HepG2 (cell line): ENCODE results near the gene PNKD. TPM values are rescaled to one million over a fixed set of nuclear protein-coding genes. Genes with fewer than 3 reads are reported as not detected.

Experiments used
- ARNT2 ChIP-seq: sonication (generic); formaldehyde crosslinking; IDR thresholded peaks from 2 replicates; pipeline ENCODE4 v1.8.0; 2022; ENCODE audit warnings: mild to moderate bottlenecking, low read depth, missing genetic modification reagents, moderate library complexity
- ATAD3A ChIP-seq: sonication (generic); formaldehyde crosslinking; IDR thresholded peaks from 2 replicates; pipeline ENCODE4 v1.4.0; 2020; ENCODE audit warnings: missing genetic modification reagents
- CEBPB ChIP-seq: IDR thresholded peaks from 2 replicates; pipeline ENCODE4 v1.6.1; 2011; ENCODE audit warnings: low read depth, low read length, improper control_type of control experiment, borderline replicate concordance
- CHCHD3 ChIP-seq: sonication (generic); formaldehyde crosslinking; IDR thresholded peaks from 2 replicates; pipeline ENCODE4 v1.8.0; 2022; ENCODE audit warnings: mild to moderate bottlenecking, missing genetic modification reagents, moderate library complexity
- CHD2 ChIP-seq: IDR thresholded peaks from 2 replicates; pipeline ENCODE4 v1.6.1; 2011; ENCODE audit warnings: low read depth, low read length, improper control_type of control experiment
- FOXA1 ChIP-seq, 2 experiments: fragments of 450-650 bp in 1 of 2; sonication (generic) in 1 of 2; formaldehyde crosslinking in 1 of 2; IDR thresholded peaks; 2 replicates each; pipeline versions ENCODE4 v1.4.0 to v1.6.1; 2016 to 2020; ENCODE audit warnings: missing genetic modification reagents in 1 of 2
- FOXJ3 ChIP-seq: sonication (generic); formaldehyde crosslinking; IDR thresholded peaks from 2 replicates; pipeline ENCODE4 v1.4.0; 2020; ENCODE audit warnings: missing genetic modification reagents, mild to moderate bottlenecking, borderline replicate concordance
- FOXM1 ChIP-seq: sonication (generic); formaldehyde crosslinking; IDR thresholded peaks from 2 replicates; pipeline ENCODE4 v1.5.0; 2020; ENCODE audit warnings: missing genetic modification reagents
- GZF1 ChIP-seq: sonication (generic); formaldehyde crosslinking; IDR thresholded peaks from 2 replicates; pipeline ENCODE4 v1.5.1; 2020; ENCODE audit warnings: mild to moderate bottlenecking, missing genetic modification reagents
- HDAC6 ChIP-seq: fragments of 200-600 bp; sonication (generic); IDR thresholded peaks from 2 replicates; pipeline ENCODE4 v1.7.0; 2017; ENCODE audit warnings: mild to moderate bottlenecking, antibody characterized with exemption, low read length, low read depth
- IRX3 ChIP-seq: sonication (generic); formaldehyde crosslinking; IDR thresholded peaks from 2 replicates; pipeline ENCODE4 v1.8.1; 2023; ENCODE audit warnings: mild to moderate bottlenecking, low read depth, missing genetic modification reagents, borderline replicate concordance
- KAT2B ChIP-seq: fragments of 150-350 bp; IDR thresholded peaks from 2 replicates; pipeline ENCODE4 v1.6.1; 2014; ENCODE audit warnings: low read depth, low read length, borderline replicate concordance
- KLF6 ChIP-seq: IDR thresholded peaks from 2 replicates; pipeline ENCODE4 v1.8.0; 2016; ENCODE audit warnings: missing biosample characterization, missing genetic modification reagents
- NR2F1 ChIP-seq, 2 experiments: fragments of 450-650 bp in 1 of 2; formaldehyde crosslinking in 1 of 2; IDR thresholded peaks; 2 replicates each; pipeline versions ENCODE4 v1.5.0 to v1.6.1; 2016 to 2020; ENCODE audit warnings: mild to moderate bottlenecking in 1 of 2, missing compliant biosample characterization in 1 of 2, missing genetic modification reagents in 1 of 2, moderate library complexity in 1 of 2
- RBFOX2 ChIP-seq: fragments of 200-400 bp; formaldehyde crosslinking; IDR thresholded peaks from 2 replicates; pipeline ENCODE4 v1.6.1; 2017; ENCODE audit warnings: low read depth, mild to moderate bottlenecking, low read length
- SMARCC2 ChIP-seq: fragments of 450-650 bp; IDR thresholded peaks from 2 replicates; pipeline ENCODE4 v1.6.1; 2017; ENCODE audit warnings: antibody characterized with exemption, mild to moderate bottlenecking
- SNRNP70 ChIP-seq: fragments of 200-400 bp; formaldehyde crosslinking; IDR thresholded peaks from 2 replicates; pipeline ENCODE4 v1.6.1; 2017; ENCODE audit warnings: mild to moderate bottlenecking, low read depth, low read length, moderate library complexity
- ZBTB1 ChIP-seq: sonication (generic); formaldehyde crosslinking; IDR thresholded peaks from 2 replicates; pipeline ENCODE4 v1.4.0; 2020; ENCODE audit warnings: missing genetic modification reagents, borderline replicate concordance
- ZNF136 ChIP-seq: sonication (generic); formaldehyde crosslinking; IDR thresholded peaks from 2 replicates; pipeline ENCODE4 v1.8.1; 2022; ENCODE audit warnings: low read depth, mild to moderate bottlenecking, moderate library complexity, missing genetic modification reagents
- ZNF205 ChIP-seq: IDR thresholded peaks from 2 replicates; pipeline ENCODE4 v1.6.1; 2018; ENCODE audit warnings: missing biosample characterization, missing genetic modification reagents
- ZNF335 ChIP-seq: sonication (generic); formaldehyde crosslinking; IDR thresholded peaks from 2 replicates; pipeline ENCODE4 v1.4.0; 2020; ENCODE audit warnings: missing genetic modification reagents
- ZNF451 ChIP-seq: sonication (generic); formaldehyde crosslinking; IDR thresholded peaks from 2 replicates; pipeline ENCODE4 v1.5.0; 2020; ENCODE audit warnings: mild to moderate bottlenecking, missing genetic modification reagents
- ZNF510 ChIP-seq: sonication (generic); formaldehyde crosslinking; IDR thresholded peaks from 2 replicates; pipeline ENCODE4 v1.4.0; 2020; ENCODE audit warnings: low read depth, mild to moderate bottlenecking, missing genetic modification reagents
- ZNF567 ChIP-seq: sonication (generic); formaldehyde crosslinking; IDR thresholded peaks from 2 replicates; pipeline ENCODE4 v1.8.1; 2023; ENCODE audit warnings: mild to moderate bottlenecking, missing genetic modification reagents, borderline replicate concordance
- ZNF598 ChIP-seq: sonication (generic); formaldehyde crosslinking; IDR thresholded peaks from 2 replicates; pipeline ENCODE4 v1.5.1; 2020; ENCODE audit warnings: mild to moderate bottlenecking, missing genetic modification reagents, borderline replicate concordance
- polyA plus RNA-seq, 8 experiments: library from polyadenylated mRNA; depleted of rRNA in 3 of 8; stranded (reverse) in 7 of 8; unstranded in 1 of 8; fragments of >200 nt; fragmentation: Illumina TruSeq in 4 of 8; extraction: Trizol in 4 of 8; gene quantifications; 2 replicates each; pipeline versions ENCODE4 v1.2.1 to v1.2.3, GENCODE V29; 2011 to 2016; ENCODE audit warnings: low read depth in 4 of 8, missing spikeins in 1 of 8, mixed read lengths in 1 of 8; ENCODE audit not compliant: insufficient read depth in 1 of 8
- total RNA-seq, 5 experiments: library from RNA; depleted of rRNA; stranded (reverse); fragments of >200 nt; fragmentation: Illumina TruSeq; extraction: Trizol; gene quantifications; 2 replicates each; pipeline ENCODE4 v1.2.3, GENCODE V29; 2016; ENCODE audit warnings: low read depth in 1 of 5
- TF ChIP-seq, protein P1 (sequence below): sonication (generic); formaldehyde crosslinking; IDR thresholded peaks from 2 replicates; pipeline ENCODE4 v1.5.1; 2020; ENCODE audit warnings: mild to moderate bottlenecking, moderate library complexity, missing genetic modification reagents
- TF ChIP-seq, protein P2 (sequence below): IDR thresholded peaks from 2 replicates; pipeline ENCODE4 v1.6.1; 2016; ENCODE audit warnings: missing compliant biosample characterization, missing genetic modification reagents, borderline replicate concordance
- TF ChIP-seq, protein P3 (sequence below): sonication (generic); formaldehyde crosslinking; IDR thresholded peaks from 2 replicates; pipeline ENCODE4 v1.5.1; 2020; ENCODE audit warnings: missing genetic modification reagents, mild to moderate bottlenecking, borderline replicate concordance
- TF ChIP-seq, protein P4 (sequence below): IDR thresholded peaks from 2 replicates; pipeline ENCODE4 v1.6.1; 2012; ENCODE audit warnings: inconsistent platforms

PNKD gene
- total and polyA plus RNA-seq, 2 of the 13 experiments (the other 11 are each of a cell fraction or from before 2014, with no cell fraction given): 55.9 to 80.4 TPM

DNA sequence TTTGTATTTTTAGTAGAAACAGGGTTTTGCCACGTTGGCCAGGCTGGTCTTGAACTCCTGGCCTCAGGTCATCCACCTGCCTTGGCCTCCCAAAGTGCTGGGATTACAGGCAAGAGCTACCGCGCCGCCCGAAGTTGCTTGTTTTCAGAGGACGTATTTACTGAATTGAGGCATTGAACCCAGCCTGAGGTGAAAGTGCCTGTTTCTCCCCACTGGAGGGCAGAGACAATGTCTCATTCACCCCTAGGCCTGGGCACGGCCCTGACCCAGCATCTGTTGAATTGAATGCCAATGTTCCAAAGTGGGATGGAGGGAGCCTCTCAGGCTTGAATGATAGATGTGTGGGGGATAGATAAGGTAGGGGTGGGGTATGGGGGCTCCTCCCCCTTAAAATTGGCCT, 26.5 kb downstream of the PNKD start (continued):
- TF ChIP-seq, protein P1, sequence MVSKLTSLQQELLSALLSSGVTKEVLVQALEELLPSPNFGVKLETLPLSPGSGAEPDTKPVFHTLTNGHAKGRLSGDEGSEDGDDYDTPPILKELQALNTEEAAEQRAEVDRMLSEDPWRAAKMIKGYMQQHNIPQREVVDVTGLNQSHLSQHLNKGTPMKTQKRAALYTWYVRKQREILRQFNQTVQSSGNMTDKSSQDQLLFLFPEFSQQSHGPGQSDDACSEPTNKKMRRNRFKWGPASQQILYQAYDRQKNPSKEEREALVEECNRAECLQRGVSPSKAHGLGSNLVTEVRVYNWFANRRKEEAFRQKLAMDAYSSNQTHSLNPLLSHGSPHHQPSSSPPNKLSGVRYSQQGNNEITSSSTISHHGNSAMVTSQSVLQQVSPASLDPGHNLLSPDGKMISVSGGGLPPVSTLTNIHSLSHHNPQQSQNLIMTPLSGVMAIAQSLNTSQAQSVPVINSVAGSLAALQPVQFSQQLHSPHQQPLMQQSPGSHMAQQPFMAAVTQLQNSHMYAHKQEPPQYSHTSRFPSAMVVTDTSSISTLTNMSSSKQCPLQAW: no peak
- TF ChIP-seq CEBPB: no peak
- TF ChIP-seq ZBTB1: no peak
- TF ChIP-seq, protein P2, sequence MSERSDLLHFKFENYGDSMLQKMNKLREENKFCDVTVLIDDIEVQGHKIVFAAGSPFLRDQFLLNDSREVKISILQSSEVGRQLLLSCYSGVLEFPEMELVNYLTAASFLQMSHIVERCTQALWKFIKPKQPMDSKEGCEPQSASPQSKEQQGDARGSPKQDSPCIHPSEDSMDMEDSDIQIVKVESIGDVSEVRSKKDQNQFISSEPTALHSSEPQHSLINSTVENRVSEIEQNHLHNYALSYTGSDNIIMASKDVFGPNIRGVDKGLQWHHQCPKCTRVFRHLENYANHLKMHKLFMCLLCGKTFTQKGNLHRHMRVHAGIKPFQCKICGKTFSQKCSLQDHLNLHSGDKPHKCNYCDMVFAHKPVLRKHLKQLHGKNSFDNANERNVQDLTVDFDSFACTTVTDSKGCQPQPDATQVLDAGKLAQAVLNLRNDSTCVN (CRISPR knock-in tag): no peak
- no peak for TF ChIP-seq ZNF510 (CRISPR knock-in tag)
- no peak for TF ChIP-seq ZNF451
- no peak for TF ChIP-seq ZNF335 (CRISPR knock-in tag)
- no peak for TF ChIP-seq FOXA1 (IDR thresholded peaks at IDR 0.05)
- peak; percentile 61 for TF ChIP-seq FOXA1 (CRISPR knock-in tag; IDR thresholded peaks at IDR 0.05)
- TF ChIP-seq SNRNP70: no peak
- TF ChIP-seq IRX3 (CRISPR knock-in tag): no peak
- no peak for TF ChIP-seq NR2F1 (CRISPR knock-in tag; IDR thresholded peaks at IDR 0.05)
- TF ChIP-seq ZNF136: no peak
- TF ChIP-seq FOXJ3 (CRISPR knock-in tag): no peak
- TF ChIP-seq KAT2B: no peak
- TF ChIP-seq HDAC6: no peak
- no peak for TF ChIP-seq ARNT2 (CRISPR knock-in tag)
- TF ChIP-seq, protein P3, sequence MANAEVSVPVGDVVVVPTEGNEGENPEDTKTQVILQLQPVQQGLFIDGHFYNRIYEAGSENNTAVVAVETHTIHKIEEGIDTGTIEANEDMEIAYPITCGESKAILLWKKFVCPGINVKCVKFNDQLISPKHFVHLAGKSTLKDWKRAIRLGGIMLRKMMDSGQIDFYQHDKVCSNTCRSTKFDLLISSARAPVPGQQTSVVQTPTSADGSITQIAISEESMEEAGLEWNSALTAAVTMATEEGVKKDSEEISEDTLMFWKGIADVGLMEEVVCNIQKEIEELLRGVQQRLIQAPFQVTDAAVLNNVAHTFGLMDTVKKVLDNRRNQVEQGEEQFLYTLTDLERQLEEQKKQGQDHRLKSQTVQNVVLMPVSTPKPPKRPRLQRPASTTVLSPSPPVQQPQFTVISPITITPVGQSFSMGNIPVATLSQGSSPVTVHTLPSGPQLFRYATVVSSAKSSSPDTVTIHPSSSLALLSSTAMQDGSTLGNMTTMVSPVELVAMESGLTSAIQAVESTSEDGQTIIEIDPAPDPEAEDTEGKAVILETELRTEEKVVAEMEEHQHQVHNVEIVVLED (CRISPR knock-in tag): no peak
- TF ChIP-seq CHD2: no peak
- TF ChIP-seq KLF6 (CRISPR knock-in tag): no peak
- no peak for TF ChIP-seq ZNF205 (CRISPR knock-in tag)
- TF ChIP-seq GZF1: 0 out of 2 replicates have a peak, but pooled peaks have one; percentile 50
- TF ChIP-seq RBFOX2: no peak
- no peak; the same call in 1 of the 2 replicates for TF ChIP-seq ZNF598 (CRISPR knock-in tag)
- TF ChIP-seq, protein P4, sequence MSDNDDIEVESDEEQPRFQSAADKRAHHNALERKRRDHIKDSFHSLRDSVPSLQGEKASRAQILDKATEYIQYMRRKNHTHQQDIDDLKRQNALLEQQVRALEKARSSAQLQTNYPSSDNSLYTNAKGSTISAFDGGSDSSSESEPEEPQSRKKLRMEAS: no peak
- TF ChIP-seq CHCHD3 (CRISPR knock-in tag): no peak
- no peak for TF ChIP-seq FOXM1 (CRISPR knock-in tag)
- no peak for TF ChIP-seq ZNF567
- no peak for TF ChIP-seq ATAD3A
- no peak for TF ChIP-seq SMARCC2
